MM.1S (cell line): ENCODE measurements around the gene GATA5.

ENCODE experiments used
- DNase-seq: peaks from one replicate; pipeline ENCODE4 v3.0.0-alpha.2; 2015
- H2AFZ ChIP-seq: fragments of 300-600 bp; sonication (generic); 2 replicates; pipeline ENCODE4 v1.6.0; 2016; ENCODE audit warnings: antibody characterized with exemption, low read length
- H3F3A ChIP-seq: fragments of 300-600 bp; sonication (generic); 2 replicates; pipeline ENCODE4 v1.6.1; 2016; ENCODE audit warnings: mild to moderate bottlenecking, antibody characterized with exemption, low read length, moderate library complexity, mixed read lengths; ENCODE audit not compliant: insufficient read depth
- H3K27ac ChIP-seq: fragments of 300-600 bp; sonication (generic); 2 replicates; pipeline ENCODE4 v1.5.1; 2016; ENCODE audit warnings: mild to moderate bottlenecking, low read length
- H3K27me3 ChIP-seq: fragments of 300-600 bp; sonication (generic); replicated peaks from 2 replicates; pipeline ENCODE4 v1.6.0; 2016; ENCODE audit warnings: low read length; ENCODE audit not compliant: insufficient read depth
- H3K36me3 ChIP-seq: fragments of 300-600 bp; sonication (generic); replicated peaks from 2 replicates; pipeline ENCODE4 v1.6.1; 2016; ENCODE audit warnings: mild to moderate bottlenecking, low read length, mixed read lengths; ENCODE audit not compliant: insufficient read depth
- H3K4me1 ChIP-seq: fragments of 300-600 bp; sonication (generic); 2 replicates; pipeline ENCODE4 v1.6.1; 2016; ENCODE audit warnings: low read length, mixed read lengths
- H3K4me2 ChIP-seq: fragments of 300-600 bp; sonication (generic); 2 replicates; pipeline ENCODE4 v1.6.0; 2016; ENCODE audit warnings: low read depth, low read length
- H3K4me3 ChIP-seq: fragments of 300-600 bp; sonication (generic); 2 replicates; pipeline ENCODE4 v1.5.1; 2016; ENCODE audit warnings: low read length, mixed read lengths
- H3K79me2 ChIP-seq: fragments of 300-600 bp; sonication (generic); 2 replicates; pipeline ENCODE4 v1.6.1; 2016; ENCODE audit warnings: mixed run types, low read length, mixed read lengths
- H3K9ac ChIP-seq: fragments of 300-600 bp; sonication (generic); 2 replicates; pipeline ENCODE4 v1.6.1; 2016; ENCODE audit warnings: low read length, mixed read lengths
- H3K9me2 ChIP-seq: fragments of 300-600 bp; sonication (generic); replicated peaks from 2 replicates; pipeline ENCODE4 v1.6.1; 2016; ENCODE audit warnings: mild to moderate bottlenecking, low read length, mixed read lengths; ENCODE audit not compliant: insufficient read depth
- H3K9me3 ChIP-seq: fragments of 300-600 bp; sonication (generic); replicated peaks from 2 replicates; pipeline ENCODE4 v1.6.1; 2016; ENCODE audit warnings: mild to moderate bottlenecking, low read length, mixed read lengths; ENCODE audit not compliant: insufficient read depth
- H4K20me1 ChIP-seq: fragments of 300-600 bp; sonication (generic); 2 replicates; pipeline ENCODE4 v1.6.1; 2016; ENCODE audit warnings: mild to moderate bottlenecking, low read length, moderate library complexity, mixed read lengths; ENCODE audit not compliant: insufficient read depth
- CTCF ChIP-seq: fragments of 300-600 bp; sonication (generic); IDR thresholded peaks from 2 replicates; pipeline ENCODE4 v1.5.1; 2016; ENCODE audit warnings: antibody characterized with exemption, low read length, mixed read lengths
- EZH2 ChIP-seq: fragments of 300-600 bp; sonication (generic); optimal IDR thresholded peaks from 2 replicates; pipeline ENCODE3; 2017; ENCODE audit warnings: low read depth, mild to moderate bottlenecking, antibody characterized with exemption, low read length, mixed read lengths
- EZH2phosphoT487 ChIP-seq: fragments of 300-600 bp; sonication (generic); IDR thresholded peaks from 2 replicates; pipeline ENCODE4 v1.6.1; 2018; ENCODE audit warnings: antibody characterized with exemption, low read length

The GATA5 gene

DNA sequence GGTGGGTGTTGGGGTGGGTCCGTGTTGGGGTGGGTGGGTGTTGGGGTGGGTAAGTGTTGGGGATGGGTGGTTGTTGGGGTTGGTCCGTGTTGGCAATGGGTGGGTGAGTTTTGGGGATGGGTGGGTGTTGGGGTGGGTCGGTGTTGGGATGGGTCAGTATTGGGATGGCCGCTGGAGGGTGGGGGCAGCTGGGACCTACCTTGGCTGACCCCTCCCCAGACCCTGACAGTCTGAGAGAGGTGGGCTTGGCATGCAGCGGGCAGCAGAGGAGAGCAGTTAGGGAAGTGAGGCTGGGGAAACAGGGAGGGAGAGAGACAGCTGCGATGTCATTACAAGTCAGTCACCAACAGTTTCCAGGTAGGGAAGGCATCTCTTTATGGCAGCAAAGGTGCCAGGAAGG, 23.1 kb upstream of the GATA5 start:
- no peaks in the 10 kb centered on the region for H3K4me1 ChIP-seq
- no peaks in the 10 kb centered on the region for H3K36me3 ChIP-seq
- H4K20me1 ChIP-seq: no peaks in the 10 kb centered on the region
- TF ChIP-seq EZH2 (no peak), EZH2phosphoT487 (no peak), CTCF (no peak)
- DNase-seq: no peak
- H3K4me2 ChIP-seq: no peak overlapping the region
- H3K79me2 ChIP-seq: no peaks in the 10 kb centered on the region
- H3K27ac ChIP-seq: no peak overlapping the region
- H3F3A ChIP-seq: no peaks in the 10 kb centered on the region
- peaks cover 80% of the 10 kb centered on the region for H3K27me3 ChIP-seq
- H2AFZ ChIP-seq: no peak overlapping the region
- no peaks in the 10 kb centered on the region for H3K9me3 ChIP-seq
- no peaks in the 10 kb centered on the region for H3K9me2 ChIP-seq
- no peak overlapping the region for H3K4me3 ChIP-seq
- no peak overlapping the region for H3K9ac ChIP-seq

DNA sequence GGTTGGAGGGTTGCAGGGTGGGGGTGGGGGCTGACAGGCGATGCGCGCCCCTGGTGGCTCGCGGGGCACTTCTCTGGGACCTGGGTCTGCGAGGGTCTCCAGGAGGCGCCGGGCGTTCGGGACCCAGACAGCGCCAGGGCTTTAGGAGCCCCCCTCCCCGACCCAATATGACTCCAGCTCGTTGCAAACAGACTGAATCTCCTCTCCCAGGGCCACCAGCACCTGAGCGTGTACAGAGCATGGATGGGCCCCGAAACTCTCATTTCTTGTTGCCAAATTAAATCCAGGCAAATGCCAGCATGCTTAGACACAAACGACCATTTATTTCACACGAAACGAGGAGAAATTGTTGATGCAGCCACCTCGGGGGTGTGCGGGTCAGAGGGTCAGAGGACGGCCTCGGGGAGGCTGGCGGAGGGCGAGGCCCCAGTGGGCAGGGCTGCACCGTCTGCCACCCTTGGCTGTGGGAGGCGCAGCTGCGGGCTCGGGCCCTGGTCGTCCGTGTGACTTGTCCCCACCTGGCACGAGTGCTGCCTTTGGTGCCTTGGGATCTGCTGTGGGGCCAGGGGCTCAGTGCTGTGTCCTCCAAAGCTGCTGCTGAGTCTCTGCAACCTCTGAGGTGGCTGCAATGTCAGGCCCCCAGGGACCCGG, 20.9 kb upstream of the GATA5 start:
- Histone ChIP-seq H3K4me1 (no peaks in the 10 kb centered on the region), H3K9ac (no peak overlapping the region), H2AFZ (no peak overlapping the region), H3K9me3 (no peaks in the 10 kb centered on the region), H3K4me2 (no peak overlapping the region), H3K79me2 (no peaks in the 10 kb centered on the region), H3K27ac (no peak overlapping the region), H3K36me3 (no peaks in the 10 kb centered on the region), H3K9me2 (no peaks in the 10 kb centered on the region), H3F3A (no peaks in the 10 kb centered on the region), H3K27me3 (peaks cover 80% of the 10 kb centered on the region), H3K4me3 (no peak overlapping the region), H4K20me1 (no peaks in the 10 kb centered on the region)
- TF ChIP-seq CTCF (peak; percentile 38), EZH2 (no peak)
- no peak for DNase-seq

GRCh38 chr20:62495749-62496567, 20.2 kb upstream of the GATA5 start:
- Histone ChIP-seq H3K9ac (no peak overlapping the region), H3K4me3 (no peak overlapping the region), H3K4me1 (no peaks in the 10 kb centered on the region), H4K20me1 (no peaks in the 10 kb centered on the region), H3K4me2 (no peak overlapping the region), H3K9me2 (no peaks in the 10 kb centered on the region), H3K36me3 (no peaks in the 10 kb centered on the region), H3F3A (no peaks in the 10 kb centered on the region), H3K9me3 (no peaks in the 10 kb centered on the region), H2AFZ (no peak overlapping the region), H3K27ac (no peak overlapping the region), H3K79me2 (no peaks in the 10 kb centered on the region), H3K27me3 (peaks cover 80% of the 10 kb centered on the region)
- TF ChIP-seq EZH2 (no peak), EZH2phosphoT487 (no peak), CTCF (no peak)
- no peak for DNase-seq
